ENCODE results near the gene CDH23. TPM values are rescaled to one million over a fixed set of nuclear protein-coding genes. Genes with fewer than 3 reads are reported as not detected.

The CDH23 gene
- total and polyA plus RNA-seq, 10 of the 15 experiments (the other 5 are each of a cell fraction or from before 2014, with no cell fraction given) = 0.09 to 0.40 (median 0.15) TPM; not detected in 1

DNA sequence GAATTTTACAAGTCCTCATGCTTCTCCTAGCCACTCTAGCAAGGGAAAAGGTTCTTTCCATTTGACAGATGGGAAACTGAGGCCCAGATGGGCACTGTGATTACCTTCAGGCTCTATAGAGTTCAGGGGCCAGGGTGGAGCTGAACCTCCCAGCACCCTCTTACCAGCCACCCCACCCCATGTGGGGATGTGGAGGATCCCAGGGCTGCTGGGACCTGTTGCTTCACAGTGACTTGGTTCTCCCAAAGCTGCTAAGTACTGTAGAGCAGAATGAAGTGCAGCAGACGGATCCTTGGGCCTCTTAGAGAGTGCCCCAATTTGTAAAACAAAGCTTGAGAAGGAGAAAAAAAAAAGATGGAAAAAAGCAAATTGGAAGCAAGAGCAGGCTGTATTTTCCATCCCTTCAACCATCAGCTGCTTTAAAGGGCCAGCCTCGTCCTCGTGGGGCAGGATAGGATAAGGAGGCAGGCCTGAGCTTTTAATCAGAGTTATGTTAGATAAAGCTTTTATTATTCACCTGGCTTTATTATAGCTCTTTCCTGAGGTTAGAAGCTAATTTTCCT is 147.0 kb downstream of the CDH23 start:
- ATAC-seq (no peak), DNase-seq (ENCODE audit: low read depth, low spot score) (no peak), FAIRE-seq (no peak)
- no peaks in the 10 kb centered on the region for H3K9me3 ChIP-seq (replicated peaks; ENCODE audit: control insufficient read depth, insufficient read depth, low read length)
- WGBS (ENCODE audit: insufficient coverage, insufficient replicate concordance, low lambda C conversion rate, missing lambda C conversion rate) = 0% methylated on average over 3 of the region's 3 CpGs
- TF ChIP-seq, protein P1, sequence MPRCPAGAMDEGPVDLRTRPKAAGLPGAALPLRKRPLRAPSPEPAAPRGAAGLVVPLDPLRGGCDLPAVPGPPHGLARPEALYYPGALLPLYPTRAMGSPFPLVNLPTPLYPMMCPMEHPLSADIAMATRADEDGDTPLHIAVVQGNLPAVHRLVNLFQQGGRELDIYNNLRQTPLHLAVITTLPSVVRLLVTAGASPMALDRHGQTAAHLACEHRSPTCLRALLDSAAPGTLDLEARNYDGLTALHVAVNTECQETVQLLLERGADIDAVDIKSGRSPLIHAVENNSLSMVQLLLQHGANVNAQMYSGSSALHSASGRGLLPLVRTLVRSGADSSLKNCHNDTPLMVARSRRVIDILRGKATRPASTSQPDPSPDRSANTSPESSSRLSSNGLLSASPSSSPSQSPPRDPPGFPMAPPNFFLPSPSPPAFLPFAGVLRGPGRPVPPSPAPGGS (IDR thresholded peaks at IDR 0.05; ENCODE audit: borderline replicate concordance, insufficient read depth, low read depth, low read length, poor library complexity, severe bottlenecking) = no peak
- TF ChIP-seq FOXK2 (IDR thresholded peaks at IDR 0.05) (no peak), TCF7 (IDR thresholded peaks at IDR 0.05; ENCODE audit: borderline replicate concordance) (no peak), EED (IDR thresholded peaks at IDR 0.05; ENCODE audit: low read depth) (no peak), IRF4 (IDR thresholded peaks at IDR 0.05; ENCODE audit: low read depth, low read length) (no peak), HDAC2 (IDR thresholded peaks at IDR 0.05) (no peak)
- TF ChIP-seq, protein P2, sequence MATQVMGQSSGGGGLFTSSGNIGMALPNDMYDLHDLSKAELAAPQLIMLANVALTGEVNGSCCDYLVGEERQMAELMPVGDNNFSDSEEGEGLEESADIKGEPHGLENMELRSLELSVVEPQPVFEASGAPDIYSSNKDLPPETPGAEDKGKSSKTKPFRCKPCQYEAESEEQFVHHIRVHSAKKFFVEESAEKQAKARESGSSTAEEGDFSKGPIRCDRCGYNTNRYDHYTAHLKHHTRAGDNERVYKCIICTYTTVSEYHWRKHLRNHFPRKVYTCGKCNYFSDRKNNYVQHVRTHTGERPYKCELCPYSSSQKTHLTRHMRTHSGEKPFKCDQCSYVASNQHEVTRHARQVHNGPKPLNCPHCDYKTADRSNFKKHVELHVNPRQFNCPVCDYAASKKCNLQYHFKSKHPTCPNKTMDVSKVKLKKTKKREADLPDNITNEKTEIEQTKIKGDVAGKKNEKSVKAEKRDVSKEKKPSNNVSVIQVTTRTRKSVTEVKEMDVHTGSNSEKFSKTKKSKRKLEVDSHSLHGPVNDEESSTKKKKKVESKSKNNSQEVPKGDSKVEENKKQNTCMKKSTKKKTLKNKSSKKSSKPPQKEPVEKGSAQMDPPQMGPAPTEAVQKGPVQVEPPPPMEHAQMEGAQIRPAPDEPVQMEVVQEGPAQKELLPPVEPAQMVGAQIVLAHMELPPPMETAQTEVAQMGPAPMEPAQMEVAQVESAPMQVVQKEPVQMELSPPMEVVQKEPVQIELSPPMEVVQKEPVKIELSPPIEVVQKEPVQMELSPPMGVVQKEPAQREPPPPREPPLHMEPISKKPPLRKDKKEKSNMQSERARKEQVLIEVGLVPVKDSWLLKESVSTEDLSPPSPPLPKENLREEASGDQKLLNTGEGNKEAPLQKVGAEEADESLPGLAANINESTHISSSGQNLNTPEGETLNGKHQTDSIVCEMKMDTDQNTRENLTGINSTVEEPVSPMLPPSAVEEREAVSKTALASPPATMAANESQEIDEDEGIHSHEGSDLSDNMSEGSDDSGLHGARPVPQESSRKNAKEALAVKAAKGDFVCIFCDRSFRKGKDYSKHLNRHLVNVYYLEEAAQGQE (IDR thresholded peaks at IDR 0.05; ENCODE audit: low read depth, low read length) = no peak
- no peak overlapping the region for H3K9ac ChIP-seq (ENCODE audit: control insufficient read depth, insufficient read depth, low read length)
- H3K4me2 ChIP-seq (ENCODE audit: control insufficient read depth, insufficient read depth) = no peak overlapping the region
- H3K4me1 ChIP-seq (ENCODE audit: control insufficient read depth, insufficient read depth, low read length) = no peaks in the 10 kb centered on the region
- no peak overlapping the region for H3K27ac ChIP-seq (ENCODE audit: control insufficient read depth, insufficient read depth)
- no peaks in the 10 kb centered on the region for H3K36me3 ChIP-seq (ENCODE audit: control insufficient read depth in 2 of 2, insufficient read depth in 2 of 2, low read length in 1 of 2)
- H3K79me2 ChIP-seq (ENCODE audit: control insufficient read depth, insufficient read depth, low read length) = no peaks in the 10 kb centered on the region
- POLR2A ChIA-PET = interaction anchor here (0.5 to 0.7 kb wide), 2 partner anchors 235 to 666 kb away, joined by 6 to 9 read pairs; no protein-coding TSS in a partner anchor
- no peaks in the 10 kb centered on the region for H4K20me1 ChIP-seq (ENCODE audit: control insufficient read depth, insufficient read depth)
- SMC1A ChIA-PET (ENCODE audit: uncharacterized antibody, unreplicated experiment) = interaction anchor here (0.7 to 0.9 kb wide), 2 partner anchors 25 to 128 kb away, joined by 3 read pairs; no protein-coding TSS in a partner anchor
- no peak overlapping the region for H3K4me3 ChIP-seq
- H2AFZ ChIP-seq (ENCODE audit: control insufficient read depth, low read depth, low read length) = no peak overlapping the region
- in situ Hi-C loops (cut with MboI) (no loop called here), intact Hi-C loops (cut with micrococcal nuclease; ENCODE audit: unreplicated experiment) (no loop called here)
- peaks cover 1 to 3% of the 10 kb centered on the region in 2 experiments; a peak in 3 of 4 replicates for H3K27me3 ChIP-seq (replicated peaks in 1 of 2; ENCODE audit: control insufficient read depth in 2 of 2, insufficient read depth in 2 of 2, low read length in 1 of 2)
- BruUV-seq (replicated peaks) = no TSS peak
- RAD21 ChIA-PET (ENCODE audit: unreplicated experiment) = no interaction called here
- CTCF ChIA-PET = interaction anchor here (0.6 to 1.0 kb wide), 3 partner anchors 13 to 353 kb away, joined by 3 read pairs; no protein-coding TSS in a partner anchor

Measured in GM12878 (cell line).